GM12865 (cell line): Measurements from ENCODE around the gene RBM20.

ENCODE experiments used
- DNase-seq: peaks from one replicate; pipeline ENCODE4 v3.0.0; 2010; ENCODE audit warnings: low read depth
- H3K4me3 ChIP-seq: 2 replicates; pipeline ENCODE4 v1.5.1; 2011; ENCODE audit warnings: mild to moderate bottlenecking, low read depth, low read length, control low read depth
- TF ChIP-seq, protein P1 (sequence below): IDR thresholded peaks from 2 replicates; pipeline ENCODE4 v1.5.1; 2011; ENCODE audit warnings: low read length, control low read depth, low read depth, inconsistent platforms; ENCODE audit not compliant: insufficient read depth; ENCODE audit errors: missing control alignments

Gene RBM20

DNA sequence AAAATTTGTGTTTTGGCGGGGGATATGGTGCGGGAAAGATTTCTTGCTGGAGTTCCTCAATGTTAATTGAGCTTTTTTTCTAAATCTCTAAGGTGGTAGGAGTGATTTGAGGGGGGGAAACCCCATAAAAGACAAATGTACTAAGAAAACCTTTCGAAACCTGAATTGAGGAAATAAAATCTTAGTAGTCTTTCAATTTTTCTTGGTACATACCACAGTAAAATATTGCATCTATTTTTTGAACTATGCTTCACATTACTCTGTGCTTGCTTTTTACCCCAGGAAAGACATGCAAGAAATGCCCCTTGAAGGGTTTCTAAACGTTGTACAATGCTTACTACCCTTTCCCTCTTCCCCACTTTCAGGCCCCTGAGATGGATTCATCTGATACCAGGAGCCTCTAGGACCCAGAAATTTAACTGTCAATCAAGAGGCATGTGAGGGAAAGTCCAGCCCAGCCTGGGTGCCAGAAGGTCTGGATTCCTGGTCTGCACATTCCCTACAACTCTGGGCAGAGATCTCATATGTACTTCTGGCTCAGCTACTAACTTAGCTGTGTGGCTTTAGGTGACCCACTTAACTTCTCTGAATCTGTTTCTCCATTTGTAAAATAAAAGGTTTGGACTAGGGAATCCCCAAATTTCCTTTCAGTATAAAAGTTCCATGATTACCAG, 221.8 kb downstream of the RBM20 start:
- DNase-seq: peak; percentile 46
- TF ChIP-seq, protein P1, sequence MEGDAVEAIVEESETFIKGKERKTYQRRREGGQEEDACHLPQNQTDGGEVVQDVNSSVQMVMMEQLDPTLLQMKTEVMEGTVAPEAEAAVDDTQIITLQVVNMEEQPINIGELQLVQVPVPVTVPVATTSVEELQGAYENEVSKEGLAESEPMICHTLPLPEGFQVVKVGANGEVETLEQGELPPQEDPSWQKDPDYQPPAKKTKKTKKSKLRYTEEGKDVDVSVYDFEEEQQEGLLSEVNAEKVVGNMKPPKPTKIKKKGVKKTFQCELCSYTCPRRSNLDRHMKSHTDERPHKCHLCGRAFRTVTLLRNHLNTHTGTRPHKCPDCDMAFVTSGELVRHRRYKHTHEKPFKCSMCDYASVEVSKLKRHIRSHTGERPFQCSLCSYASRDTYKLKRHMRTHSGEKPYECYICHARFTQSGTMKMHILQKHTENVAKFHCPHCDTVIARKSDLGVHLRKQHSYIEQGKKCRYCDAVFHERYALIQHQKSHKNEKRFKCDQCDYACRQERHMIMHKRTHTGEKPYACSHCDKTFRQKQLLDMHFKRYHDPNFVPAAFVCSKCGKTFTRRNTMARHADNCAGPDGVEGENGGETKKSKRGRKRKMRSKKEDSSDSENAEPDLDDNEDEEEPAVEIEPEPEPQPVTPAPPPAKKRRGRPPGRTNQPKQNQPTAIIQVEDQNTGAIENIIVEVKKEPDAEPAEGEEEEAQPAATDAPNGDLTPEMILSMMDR: no peak
- peak overlapping the region; percentile 61 for H3K4me3 ChIP-seq

GRCh38 chr10:110867011-110867806, 223.1 kb downstream of the RBM20 start:
- DNase-seq: peak; percentile 82
- H3K4me3 ChIP-seq: peak overlapping the region; percentile 20

DNA sequence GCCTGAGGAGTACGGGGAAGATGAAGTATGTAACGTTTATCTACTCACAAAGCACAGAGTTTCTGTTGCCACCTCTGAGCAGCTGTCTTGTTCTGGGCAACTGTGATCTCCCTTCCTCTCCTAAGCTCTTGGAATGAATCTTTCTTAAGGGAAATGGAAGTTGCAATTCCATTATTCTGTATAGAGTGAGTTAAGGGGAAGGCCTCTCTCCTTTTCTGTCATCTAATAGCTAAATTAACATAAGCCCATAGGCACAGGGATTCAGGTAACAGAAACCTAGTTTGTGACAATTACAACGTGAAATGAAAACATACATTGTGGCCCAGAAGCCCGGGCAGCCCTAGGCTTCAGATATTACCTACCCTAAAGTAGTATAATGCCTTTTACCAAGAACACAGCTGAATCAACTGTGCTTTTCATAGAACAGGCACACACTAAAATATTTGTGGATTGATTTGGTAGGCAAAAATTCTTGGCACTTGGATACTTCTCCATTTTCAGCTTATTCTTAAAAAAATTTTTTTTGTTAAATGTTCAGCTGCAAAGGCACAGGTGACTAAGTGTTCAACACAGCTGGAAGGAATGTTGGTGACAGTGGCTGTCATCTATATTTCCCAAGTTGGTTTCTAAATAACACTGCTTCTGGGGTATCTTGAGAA, 223.8 kb downstream of the RBM20 start:
- H3K4me3 ChIP-seq: peak overlapping the region; percentile 20

GRCh38 chr10:110868981-110869380, 224.8 kb downstream of the RBM20 start:
- DNase-seq: peak; percentile 90
- peak overlapping the region; percentile 42 for H3K4me3 ChIP-seq
- TF ChIP-seq, protein P1: no peak

More for the DNA sequence above, 223.8 kb downstream of the RBM20 start:
- TF ChIP-seq, protein P1: no peak
- DNase-seq: peak; percentile 38

DNA sequence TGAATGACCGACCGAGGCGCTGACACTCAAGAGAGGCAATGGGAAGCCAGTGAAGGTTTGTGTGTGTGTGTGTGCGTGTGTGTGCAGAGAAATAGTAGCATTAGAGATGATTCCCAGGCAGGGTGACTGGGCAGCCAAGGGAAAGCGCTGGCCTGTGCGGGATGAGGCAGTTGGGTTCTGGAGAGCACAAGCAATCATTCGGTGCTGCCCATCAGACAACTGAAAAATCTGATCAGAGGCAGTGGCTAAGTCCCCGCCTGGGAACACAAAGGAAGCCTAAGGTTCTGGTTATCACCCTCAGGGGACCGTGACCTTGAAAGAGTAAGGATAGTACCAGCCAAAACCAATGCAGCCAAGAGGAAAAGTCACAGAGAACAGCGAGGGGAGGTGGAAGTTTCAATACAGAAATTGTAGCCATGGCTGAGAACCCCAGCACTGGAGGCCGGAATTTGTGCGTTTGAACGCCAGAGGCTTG, 226.7 kb downstream of the RBM20 start:
- H3K4me3 ChIP-seq: peak overlapping the region; percentile 95
- TF ChIP-seq, protein P1: no peak
- peak; percentile 61 for DNase-seq

DNA sequence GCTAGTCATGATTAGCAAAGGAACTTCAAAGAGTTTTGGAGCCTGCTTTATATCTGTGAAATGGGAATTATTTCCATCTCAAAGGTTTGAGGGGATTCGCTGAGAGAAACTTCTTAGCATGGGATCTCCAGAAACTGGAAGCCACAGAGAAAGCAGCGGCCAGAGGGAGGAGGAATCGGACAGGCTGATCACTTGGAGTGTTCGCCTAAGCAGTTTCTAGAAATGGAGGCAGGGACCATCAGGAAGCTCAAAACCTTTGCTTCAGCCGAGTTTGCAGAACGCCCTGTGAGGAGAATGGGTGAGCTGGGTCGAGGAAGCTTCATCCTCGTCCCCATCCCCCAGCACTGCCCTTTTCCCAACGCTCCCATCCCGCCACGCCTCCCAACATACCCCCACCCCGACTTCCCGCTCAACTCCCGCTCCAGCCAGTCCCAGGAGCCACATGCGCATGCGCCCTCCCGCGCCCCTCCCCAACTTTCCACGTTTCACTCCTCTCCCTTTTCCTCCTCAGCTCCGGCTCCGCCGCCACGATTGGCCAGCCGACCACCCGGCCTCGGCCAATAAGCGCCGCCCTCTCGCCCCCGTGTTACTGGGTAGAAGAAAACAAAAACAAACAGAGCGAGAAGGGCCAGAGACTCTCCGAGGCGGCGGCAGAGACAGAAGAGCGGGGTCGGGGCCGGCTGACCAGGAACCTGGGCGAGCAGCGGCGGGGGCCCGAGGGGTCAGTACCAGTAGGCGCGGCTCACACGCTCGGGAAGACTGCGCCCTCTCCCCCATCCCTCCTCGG, 227.4 kb downstream of the RBM20 start, which contains the start of gene PDCD4:
TSS of gene PDCD4 (plus strand) at position 631 of the 787 bp plus-strand sequence. CDS start 4,100 bp downstream, outside the sequence.
- DNase-seq: peak; percentile 97
- TF ChIP-seq, protein P1: no peak
- peak within 1 kb of the TSS; percentile 95 for H3K4me3 ChIP-seq
